ENCODE data around the gene IER3. TPM values are rescaled to one million over a fixed set of nuclear protein-coding genes. Genes with fewer than 3 reads are reported as not detected.
A peak's percentile ranks its signal among the peaks of the same experiment; 100 is the strongest.

Gene IER3
- total RNA-seq, 1 experiment from 2014 or later, result 82.4 TPM

GRCh38 chr6:30717129-30717844 lies 27.1 kb downstream of the IER3 start, which contains the start of gene MDC1 (continued):
- TF ChIP-seq MYBL2 (CRISPR knock-in tag; IDR thresholded peaks at IDR 0.05) (peak; percentile 99), SMAD4 (CRISPR knock-in tag; IDR thresholded peaks at IDR 0.05) (0 out of 2 replicates have a peak, but pooled peaks have one; percentile 25), HMGXB4 (CRISPR knock-in tag; IDR thresholded peaks at IDR 0.05) (peak; percentile 28; the same call in 1 of the 2 replicates), NR3C1 (CRISPR knock-in tag; conservative IDR thresholded peaks at IDR 0.05; ENCODE audit: low read depth) (no peak), USF1 (CRISPR knock-in tag; IDR thresholded peaks at IDR 0.05) (peak; percentile 37; the same call in 1 of the 2 replicates), E2F4 (CRISPR knock-in tag; IDR thresholded peaks at IDR 0.05; ENCODE audit: borderline replicate concordance, low read depth) (peak; percentile 90), SP1 (CRISPR knock-in tag; conservative IDR thresholded peaks at IDR 0.05) (peak; percentile 97), NFE2L1 (CRISPR knock-in tag; IDR thresholded peaks at IDR 0.05) (peak; percentile 99), OVOL2 (CRISPR knock-in tag; IDR thresholded peaks at IDR 0.05; ENCODE audit: borderline replicate concordance) (no peak), ATF1 (CRISPR knock-in tag; IDR thresholded peaks at IDR 0.05) (no peak), CDX4 (CRISPR knock-in tag; IDR thresholded peaks at IDR 0.05; ENCODE audit: borderline replicate concordance) (no peak), MLX (CRISPR knock-in tag; IDR thresholded peaks at IDR 0.05) (no peak), ZNF423 (CRISPR knock-in tag; IDR thresholded peaks at IDR 0.05) (0 out of 2 replicates have a peak, but pooled peaks have one; percentile 10), FOXP1 (CRISPR knock-in tag; IDR thresholded peaks at IDR 0.05; ENCODE audit: borderline replicate concordance) (peak; percentile 87), ESRRA (CRISPR knock-in tag; IDR thresholded peaks at IDR 0.05; ENCODE audit: borderline replicate concordance) (no peak), EMX1 (CRISPR knock-in tag; IDR thresholded peaks at IDR 0.05) (peak; percentile 36; the same call in 1 of the 2 replicates), FOXP4 (CRISPR knock-in tag; IDR thresholded peaks at IDR 0.05) (peak; percentile 56; the same call in 1 of the 2 replicates), ZNF281 (CRISPR knock-in tag; IDR thresholded peaks at IDR 0.05) (peak; percentile 81), MAX (CRISPR knock-in tag; IDR thresholded peaks at IDR 0.05) (peak; percentile 81), CREB1 (CRISPR knock-in tag; IDR thresholded peaks at IDR 0.05) (peak; percentile 60; the same call in 1 of the 2 replicates), NFYB (CRISPR knock-in tag; conservative IDR thresholded peaks at IDR 0.05; ENCODE audit: low read depth) (peak; percentile 82), STAT6 (CRISPR knock-in tag; conservative IDR thresholded peaks at IDR 0.05; ENCODE audit: low read depth) (no peak), IRF1 (CRISPR knock-in tag; IDR thresholded peaks at IDR 0.05) (peak; percentile 81; the same call in 1 of the 2 replicates)

Data from WTC11 (cell line).